Epithelial cell of proximal tubule (primary cell): Measurements from ENCODE around the gene CC2D1A. TPM values are rescaled to one million over a fixed set of nuclear protein-coding genes. Genes with fewer than 3 reads are reported as not detected.

Experiments used
- DNase-seq: peaks from one replicate; pipeline ENCODE4 v3.0.0-alpha.2; 2011; ENCODE audit warnings: low read depth
- H3K4me3 ChIP-seq: 2 replicates; pipeline ENCODE4 v1.5.1; 2011; ENCODE audit warnings: low read depth, mild to moderate bottlenecking, low read length
- total RNA-seq: library from RNA; depleted of rRNA; stranded (reverse); fragments of >200 nt; gene quantifications from 2 replicates; pipeline ENCODE4 v1.2.3, GENCODE V29; 2015
- TF ChIP-seq, protein P1 (sequence below): conservative IDR thresholded peaks from 2 replicates; pipeline ENCODE4 v1.5.1; 2012; ENCODE audit warnings: low read depth, mild to moderate bottlenecking, low read length

Gene CC2D1A
- total RNA-seq, 1 donor from 2014 or later, result 30.6 TPM

DNA sequence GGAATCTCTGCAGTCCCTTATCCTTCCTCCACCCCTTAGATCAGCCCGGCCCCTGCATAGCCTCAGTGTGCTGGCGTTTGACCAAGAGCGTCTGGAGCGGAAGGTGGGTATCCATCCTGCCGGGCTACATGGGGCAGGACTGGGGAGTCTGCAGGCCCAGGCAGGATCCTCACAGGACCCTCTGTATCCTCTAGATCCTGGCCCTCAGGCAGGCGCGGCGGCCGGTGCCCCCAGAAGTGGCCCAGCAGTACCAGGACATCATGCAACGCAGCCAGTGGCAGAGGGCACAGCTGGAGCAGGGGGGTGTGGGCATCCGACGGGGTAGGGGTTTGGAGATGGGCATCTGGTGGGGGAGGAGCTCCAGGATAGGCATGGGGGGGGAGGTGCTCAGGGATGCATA lies 23.3 kb downstream of the CC2D1A start:
- no peak for DNase-seq
- TF ChIP-seq, protein P1, sequence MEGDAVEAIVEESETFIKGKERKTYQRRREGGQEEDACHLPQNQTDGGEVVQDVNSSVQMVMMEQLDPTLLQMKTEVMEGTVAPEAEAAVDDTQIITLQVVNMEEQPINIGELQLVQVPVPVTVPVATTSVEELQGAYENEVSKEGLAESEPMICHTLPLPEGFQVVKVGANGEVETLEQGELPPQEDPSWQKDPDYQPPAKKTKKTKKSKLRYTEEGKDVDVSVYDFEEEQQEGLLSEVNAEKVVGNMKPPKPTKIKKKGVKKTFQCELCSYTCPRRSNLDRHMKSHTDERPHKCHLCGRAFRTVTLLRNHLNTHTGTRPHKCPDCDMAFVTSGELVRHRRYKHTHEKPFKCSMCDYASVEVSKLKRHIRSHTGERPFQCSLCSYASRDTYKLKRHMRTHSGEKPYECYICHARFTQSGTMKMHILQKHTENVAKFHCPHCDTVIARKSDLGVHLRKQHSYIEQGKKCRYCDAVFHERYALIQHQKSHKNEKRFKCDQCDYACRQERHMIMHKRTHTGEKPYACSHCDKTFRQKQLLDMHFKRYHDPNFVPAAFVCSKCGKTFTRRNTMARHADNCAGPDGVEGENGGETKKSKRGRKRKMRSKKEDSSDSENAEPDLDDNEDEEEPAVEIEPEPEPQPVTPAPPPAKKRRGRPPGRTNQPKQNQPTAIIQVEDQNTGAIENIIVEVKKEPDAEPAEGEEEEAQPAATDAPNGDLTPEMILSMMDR, result no peak
- no peak overlapping the region for H3K4me3 ChIP-seq

DNA sequence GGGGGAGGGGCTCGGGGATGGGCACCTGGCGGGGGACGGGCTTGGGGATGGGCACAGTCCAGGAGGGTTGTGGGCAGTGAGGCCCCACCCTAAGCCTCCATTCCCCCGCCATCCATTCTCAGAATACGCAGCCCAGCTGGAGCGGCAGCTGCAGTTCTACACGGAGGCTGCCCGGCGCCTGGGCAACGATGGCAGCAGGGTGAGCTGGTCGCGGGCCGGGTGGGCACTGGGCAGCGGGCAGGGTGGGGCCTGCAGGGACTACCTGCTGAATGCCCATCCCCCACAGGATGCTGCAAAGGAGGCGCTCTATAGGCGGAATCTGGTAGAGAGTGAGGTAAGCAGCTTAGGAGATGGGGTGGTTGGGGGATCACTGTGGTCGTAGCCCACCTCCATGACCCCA lies 24.0 kb downstream of the CC2D1A start:
- TF ChIP-seq, protein P1, result no peak
- no peak overlapping the region for H3K4me3 ChIP-seq
- no peak for DNase-seq

DNA sequence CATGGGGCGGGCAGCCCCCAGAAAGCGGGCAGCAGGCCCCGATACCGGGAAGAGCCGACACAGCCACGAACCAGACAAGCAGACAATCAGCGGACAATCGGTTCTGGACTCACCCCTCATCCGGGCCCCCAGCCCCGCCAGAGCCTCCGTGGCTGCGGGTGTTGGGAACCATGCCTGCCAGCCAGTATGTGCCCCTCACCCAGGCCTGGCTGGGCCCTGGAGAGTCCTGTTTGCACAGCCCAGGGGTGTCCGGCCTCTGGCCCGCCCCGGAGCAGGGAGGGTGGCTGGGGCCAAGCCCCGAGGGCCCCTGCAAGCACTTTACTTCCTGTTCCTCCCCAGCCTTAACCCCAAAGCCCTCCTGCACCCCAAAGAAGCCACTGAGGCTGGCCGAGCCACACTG lies 24.4 kb downstream of the CC2D1A start:
- DNase-seq, result no peak
- H3K4me3 ChIP-seq, result no peak overlapping the region
- TF ChIP-seq, protein P1, result no peak

DNA sequence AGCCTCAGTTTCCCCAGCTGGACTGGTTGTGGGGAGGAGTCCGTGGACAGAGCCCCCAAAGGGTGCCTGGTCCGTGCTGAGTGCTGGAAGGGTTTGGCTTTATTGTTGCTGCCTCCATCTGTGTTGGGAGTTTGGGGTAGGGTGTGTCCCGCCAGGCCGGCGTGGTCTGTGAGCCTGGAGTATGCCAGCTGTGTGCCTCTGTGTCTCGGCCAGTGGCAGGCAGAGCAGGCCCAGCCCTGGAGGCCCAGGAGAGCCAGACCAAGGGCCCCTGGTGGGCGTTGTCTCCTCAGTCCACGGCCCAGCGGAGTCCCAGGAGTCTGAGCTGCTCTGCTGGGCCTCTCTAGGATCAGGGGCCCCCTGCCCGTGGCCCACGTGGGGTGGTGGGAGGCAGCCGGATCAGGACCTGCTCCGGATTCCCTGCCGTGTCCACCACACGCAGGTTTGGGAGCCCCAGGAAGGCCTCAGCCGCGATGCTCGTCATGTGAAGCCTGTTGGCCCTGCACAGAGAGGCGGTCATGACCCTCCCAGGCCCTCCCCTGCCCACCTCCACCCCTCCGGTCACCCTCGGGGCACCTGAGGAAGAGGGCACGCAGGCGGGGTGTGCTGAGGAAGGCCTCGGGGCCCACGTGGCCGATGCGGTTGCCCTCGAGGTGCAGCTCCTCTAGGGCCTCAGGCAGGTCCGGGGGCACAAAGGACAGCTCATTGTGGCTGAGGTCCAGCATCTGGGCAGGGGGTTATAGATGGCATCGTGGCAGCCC lies 25.6 kb downstream of the CC2D1A start:
- TF ChIP-seq, protein P1, result no peak
- DNase-seq, result no peak
- no peak overlapping the region for H3K4me3 ChIP-seq

DNA sequence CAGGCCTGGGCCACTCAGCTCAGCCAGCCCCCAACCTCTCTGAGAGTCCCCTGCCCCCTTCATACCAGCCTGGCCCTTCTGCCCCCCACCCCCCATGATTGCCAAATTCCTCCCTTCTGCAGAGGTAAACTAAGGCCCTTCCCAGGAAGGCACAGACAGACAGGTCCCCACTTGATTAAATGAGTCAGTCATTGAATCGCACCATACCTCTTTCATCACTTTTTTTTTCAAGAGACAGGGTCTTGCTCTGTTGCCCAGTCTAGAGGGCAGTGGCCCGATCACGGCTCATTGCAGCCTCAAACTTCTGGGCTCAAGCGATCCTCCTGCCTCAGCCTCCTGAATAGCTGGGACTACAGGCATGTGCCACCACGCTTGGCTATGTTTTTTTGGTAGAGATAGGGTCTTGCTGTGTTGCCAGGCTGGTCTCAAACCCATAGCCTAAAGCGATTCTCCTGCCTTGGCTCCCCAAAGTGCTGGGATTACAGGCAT lies 26.2 kb downstream of the CC2D1A start:
- TF ChIP-seq, protein P1, result no peak
- no peak overlapping the region for H3K4me3 ChIP-seq
- DNase-seq, result no peak

DNA sequence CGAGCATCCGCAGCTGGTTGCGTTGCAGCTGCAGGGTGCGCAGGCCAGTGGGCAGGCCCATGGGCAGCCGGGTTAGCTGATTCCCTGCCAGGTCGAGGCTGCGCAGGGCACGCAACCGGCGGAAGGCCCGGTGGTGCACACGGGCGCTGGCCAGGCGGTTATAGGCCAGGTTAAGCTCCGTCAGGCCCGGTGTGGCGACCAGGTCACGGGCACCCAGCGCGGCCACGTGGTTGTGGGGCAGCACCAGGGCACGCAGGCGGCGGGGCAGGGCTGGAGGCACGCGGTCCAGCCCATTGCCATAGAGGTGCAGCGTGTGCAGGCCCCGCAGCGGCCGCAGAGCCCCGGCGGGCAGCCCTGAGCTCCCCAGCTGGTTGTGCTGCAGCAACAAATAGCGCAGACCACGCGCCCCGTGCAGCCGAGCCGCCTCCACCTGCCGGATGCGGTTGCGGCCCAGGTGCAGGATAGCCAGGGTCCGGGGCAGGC lies 27.0 kb downstream of the CC2D1A start:
- TF ChIP-seq, protein P1, result no peak
- DNase-seq, result no peak

DNA sequence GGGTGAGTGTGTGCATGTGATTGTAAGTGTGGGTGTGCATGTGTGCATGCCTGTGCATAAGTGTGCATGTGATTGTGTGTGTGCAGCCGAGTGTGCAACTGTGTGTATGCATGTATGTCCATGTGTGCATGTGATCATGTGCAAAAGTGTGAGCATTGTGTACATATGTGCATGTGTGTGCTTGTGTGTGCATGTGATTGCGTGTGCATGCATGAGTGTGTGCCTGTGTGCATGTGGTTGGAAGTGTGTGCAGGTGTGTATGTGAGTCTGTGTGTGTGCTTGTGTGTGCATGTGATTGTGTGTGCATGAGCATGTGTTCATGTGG lies 28.7 kb downstream of the CC2D1A start:
- TF ChIP-seq, protein P1, result no peak
- DNase-seq, result no peak
- no peak overlapping the region for H3K4me3 ChIP-seq

More for the DNA sequence above, 27.0 kb downstream of the CC2D1A start:
- no peak overlapping the region for H3K4me3 ChIP-seq
